ENCODE data around the gene MYOC.

DNA sequence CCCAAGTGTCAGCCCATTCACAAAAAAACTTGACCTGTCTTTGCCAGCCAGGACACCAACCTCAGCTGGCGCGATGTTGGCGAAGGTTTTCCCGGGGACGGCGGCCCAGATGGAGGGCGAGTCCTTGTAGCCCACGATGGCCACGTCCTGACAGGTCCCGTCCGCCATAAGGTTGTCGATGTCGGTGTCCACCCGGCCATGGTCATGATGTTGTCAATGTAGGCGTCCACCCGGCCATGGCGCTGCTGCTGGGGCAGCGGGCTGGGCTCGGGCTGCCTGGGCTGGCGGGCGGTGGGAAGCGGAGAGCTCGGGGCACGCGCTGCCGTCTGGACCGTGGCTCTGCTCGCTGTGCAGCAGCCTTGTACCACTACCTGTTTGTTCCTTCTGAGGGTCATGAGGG is 18.3 kb upstream of the MYOC start:
- no peak for TF ChIP-seq POLR2AphosphoS5 (IDR thresholded peaks at IDR 0.05)
- TF ChIP-seq, protein P1, sequence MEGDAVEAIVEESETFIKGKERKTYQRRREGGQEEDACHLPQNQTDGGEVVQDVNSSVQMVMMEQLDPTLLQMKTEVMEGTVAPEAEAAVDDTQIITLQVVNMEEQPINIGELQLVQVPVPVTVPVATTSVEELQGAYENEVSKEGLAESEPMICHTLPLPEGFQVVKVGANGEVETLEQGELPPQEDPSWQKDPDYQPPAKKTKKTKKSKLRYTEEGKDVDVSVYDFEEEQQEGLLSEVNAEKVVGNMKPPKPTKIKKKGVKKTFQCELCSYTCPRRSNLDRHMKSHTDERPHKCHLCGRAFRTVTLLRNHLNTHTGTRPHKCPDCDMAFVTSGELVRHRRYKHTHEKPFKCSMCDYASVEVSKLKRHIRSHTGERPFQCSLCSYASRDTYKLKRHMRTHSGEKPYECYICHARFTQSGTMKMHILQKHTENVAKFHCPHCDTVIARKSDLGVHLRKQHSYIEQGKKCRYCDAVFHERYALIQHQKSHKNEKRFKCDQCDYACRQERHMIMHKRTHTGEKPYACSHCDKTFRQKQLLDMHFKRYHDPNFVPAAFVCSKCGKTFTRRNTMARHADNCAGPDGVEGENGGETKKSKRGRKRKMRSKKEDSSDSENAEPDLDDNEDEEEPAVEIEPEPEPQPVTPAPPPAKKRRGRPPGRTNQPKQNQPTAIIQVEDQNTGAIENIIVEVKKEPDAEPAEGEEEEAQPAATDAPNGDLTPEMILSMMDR (IDR thresholded peaks at IDR 0.05), result no peak
- TF ChIP-seq POLR2A (IDR thresholded peaks at IDR 0.05; ENCODE audit: low read depth), result no peak
- TF ChIP-seq EP300 (IDR thresholded peaks at IDR 0.05), result no peak

Measured in esophagus muscularis mucosa (tissue), 4 donors.